Endothelial cell (in vitro differentiated cells): ENCODE data around the gene LTBR. TPM values are rescaled to one million over a fixed set of nuclear protein-coding genes. Genes with fewer than 3 reads are reported as not detected.

Experiments
- DNase-seq: peaks from one replicate; pipeline ENCODE4 v3.0.0; 2021; ENCODE audit warnings: low spot score
- H3K27ac Mint-ChIP-seq: one replicate; pipeline ENCODE4 v1.8.0; 2021; ENCODE audit warnings: mixed read lengths, inconsistent platforms; ENCODE audit not compliant: unreplicated experiment
- H3K27me3 Mint-ChIP-seq: one replicate; pipeline ENCODE4 v1.8.0; 2021; ENCODE audit warnings: mild to moderate bottlenecking, moderate library complexity, mixed read lengths, inconsistent platforms; ENCODE audit not compliant: unreplicated experiment
- H3K36me3 Mint-ChIP-seq: one replicate; pipeline ENCODE4 v1.8.0; 2021; ENCODE audit warnings: mild to moderate bottlenecking, low read depth, mixed read lengths, inconsistent platforms; ENCODE audit not compliant: unreplicated experiment
- H3K4me1 Mint-ChIP-seq: one replicate; pipeline ENCODE4 v1.8.0; 2021; ENCODE audit warnings: mild to moderate bottlenecking, mixed read lengths, inconsistent platforms; ENCODE audit not compliant: unreplicated experiment
- H3K4me3 Mint-ChIP-seq: one replicate; pipeline ENCODE4 v1.8.0; 2021; ENCODE audit warnings: mild to moderate bottlenecking, mixed read lengths, inconsistent platforms; ENCODE audit not compliant: unreplicated experiment
- H3K9me3 Mint-ChIP-seq: one replicate; pipeline ENCODE4 v1.8.0; 2021; ENCODE audit warnings: mixed read lengths, inconsistent platforms; ENCODE audit not compliant: unreplicated experiment
- total RNA-seq: library from RNA; stranded (reverse); fragmentation: NEBNext Ultra II Directional; extraction: Animal tissue kit (Norgen Biotek cat#: 25700); gene quantifications from one replicate; pipeline ENCODE4 v1.2.1, GENCODE V29; 2021; ENCODE audit not compliant: unreplicated experiment
- TF ChIP-seq, protein P1 (sequence below): fragments of 200-600 bp; sonication (generic); IDR thresholded peaks from one replicate; pipeline ENCODE4 v1.5.0; 2021; ENCODE audit warnings: antibody characterized with exemption; ENCODE audit not compliant: unreplicated experiment

LTBR gene
- total RNA-seq, 1 donor from 2014 or later = 40.3 TPM

DNA sequence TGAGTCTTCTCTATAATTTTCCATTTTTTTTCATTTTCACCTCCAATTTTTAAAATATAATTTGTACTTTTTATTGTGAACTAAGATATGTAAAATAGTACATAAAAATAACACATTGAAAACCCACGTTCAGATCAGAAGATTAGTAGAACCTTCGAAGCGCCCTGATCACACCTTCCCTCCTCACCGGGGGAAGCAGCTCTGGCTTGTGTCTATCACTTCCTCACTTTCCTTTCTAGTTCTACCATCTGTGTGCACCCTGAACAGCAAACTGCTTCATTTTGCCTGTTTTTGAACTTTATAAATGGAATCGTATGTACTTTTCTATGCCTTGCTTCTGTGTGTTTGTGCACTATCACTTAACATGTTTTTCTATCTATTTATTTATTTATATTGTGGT lies 49.0 kb downstream of the LTBR start:
- no peaks in the 10 kb centered on the region for H3K36me3 Mint-ChIP-seq
- no peaks in the 10 kb centered on the region for H3K27me3 Mint-ChIP-seq

DNA sequence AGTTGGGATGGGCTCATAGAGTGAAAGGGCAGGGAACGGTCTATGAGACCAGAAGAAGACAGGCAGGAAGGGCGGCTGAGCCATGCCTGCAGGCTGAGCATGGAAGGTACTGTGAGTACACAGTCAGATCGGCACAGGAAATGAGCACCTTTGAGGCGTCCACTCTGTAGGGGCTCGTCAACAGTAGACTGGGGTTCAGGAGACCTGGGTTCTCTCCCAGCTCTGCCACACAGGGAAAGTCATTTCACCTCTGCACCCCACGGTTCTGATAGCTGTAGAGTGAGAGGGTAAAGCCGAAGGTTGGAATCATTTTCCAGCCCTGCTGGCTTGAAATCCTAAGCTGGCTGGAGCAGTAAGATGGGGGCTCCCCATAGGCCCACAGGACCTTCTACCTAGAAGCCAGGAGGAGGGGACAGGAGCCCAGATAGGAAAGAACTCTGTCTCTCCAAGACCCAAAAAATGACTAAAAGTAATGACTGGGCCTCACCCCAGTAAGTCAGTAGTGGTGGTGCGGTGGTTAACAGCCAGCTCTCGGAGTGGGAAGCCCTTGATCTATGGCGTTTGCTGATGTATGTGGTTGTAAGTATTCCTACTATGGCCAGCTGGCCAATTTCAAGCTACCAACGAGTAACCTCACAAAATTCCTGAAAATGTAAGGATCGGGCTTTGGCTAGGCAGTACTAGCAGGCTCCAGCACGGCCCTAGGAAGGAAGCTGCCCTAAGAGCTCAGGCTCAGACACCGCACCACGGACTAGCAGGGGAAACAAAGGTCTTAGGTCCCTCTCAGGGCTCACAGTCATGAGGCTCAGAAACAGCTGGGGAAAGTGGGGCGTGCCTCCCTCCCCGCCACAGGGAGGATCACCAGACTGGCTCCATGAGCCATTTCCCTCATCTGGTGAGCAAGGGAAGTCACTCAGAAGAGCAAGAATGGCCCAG lies 50.5 kb downstream of the LTBR start:
- Mint-ChIP-seq H3K36me3 (no peaks in the 10 kb centered on the region), H3K27me3 (no peaks in the 10 kb centered on the region), H3K27ac (no peak overlapping the region), H3K4me1 (peaks cover 12% of the 10 kb centered on the region), H3K9me3 (no peaks in the 10 kb centered on the region), H3K4me3 (no peak overlapping the region)
- TF ChIP-seq, protein P1, sequence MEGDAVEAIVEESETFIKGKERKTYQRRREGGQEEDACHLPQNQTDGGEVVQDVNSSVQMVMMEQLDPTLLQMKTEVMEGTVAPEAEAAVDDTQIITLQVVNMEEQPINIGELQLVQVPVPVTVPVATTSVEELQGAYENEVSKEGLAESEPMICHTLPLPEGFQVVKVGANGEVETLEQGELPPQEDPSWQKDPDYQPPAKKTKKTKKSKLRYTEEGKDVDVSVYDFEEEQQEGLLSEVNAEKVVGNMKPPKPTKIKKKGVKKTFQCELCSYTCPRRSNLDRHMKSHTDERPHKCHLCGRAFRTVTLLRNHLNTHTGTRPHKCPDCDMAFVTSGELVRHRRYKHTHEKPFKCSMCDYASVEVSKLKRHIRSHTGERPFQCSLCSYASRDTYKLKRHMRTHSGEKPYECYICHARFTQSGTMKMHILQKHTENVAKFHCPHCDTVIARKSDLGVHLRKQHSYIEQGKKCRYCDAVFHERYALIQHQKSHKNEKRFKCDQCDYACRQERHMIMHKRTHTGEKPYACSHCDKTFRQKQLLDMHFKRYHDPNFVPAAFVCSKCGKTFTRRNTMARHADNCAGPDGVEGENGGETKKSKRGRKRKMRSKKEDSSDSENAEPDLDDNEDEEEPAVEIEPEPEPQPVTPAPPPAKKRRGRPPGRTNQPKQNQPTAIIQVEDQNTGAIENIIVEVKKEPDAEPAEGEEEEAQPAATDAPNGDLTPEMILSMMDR = no peak
- DNase-seq = no peak

More for the DNA sequence above, 49.0 kb downstream of the LTBR start:
- no peak overlapping the region for H3K27ac Mint-ChIP-seq
- H3K9me3 Mint-ChIP-seq = no peaks in the 10 kb centered on the region
- no peak overlapping the region for H3K4me3 Mint-ChIP-seq
- DNase-seq = no peak
- H3K4me1 Mint-ChIP-seq = peaks cover 12% of the 10 kb centered on the region
- TF ChIP-seq, protein P1 = no peak

DNA sequence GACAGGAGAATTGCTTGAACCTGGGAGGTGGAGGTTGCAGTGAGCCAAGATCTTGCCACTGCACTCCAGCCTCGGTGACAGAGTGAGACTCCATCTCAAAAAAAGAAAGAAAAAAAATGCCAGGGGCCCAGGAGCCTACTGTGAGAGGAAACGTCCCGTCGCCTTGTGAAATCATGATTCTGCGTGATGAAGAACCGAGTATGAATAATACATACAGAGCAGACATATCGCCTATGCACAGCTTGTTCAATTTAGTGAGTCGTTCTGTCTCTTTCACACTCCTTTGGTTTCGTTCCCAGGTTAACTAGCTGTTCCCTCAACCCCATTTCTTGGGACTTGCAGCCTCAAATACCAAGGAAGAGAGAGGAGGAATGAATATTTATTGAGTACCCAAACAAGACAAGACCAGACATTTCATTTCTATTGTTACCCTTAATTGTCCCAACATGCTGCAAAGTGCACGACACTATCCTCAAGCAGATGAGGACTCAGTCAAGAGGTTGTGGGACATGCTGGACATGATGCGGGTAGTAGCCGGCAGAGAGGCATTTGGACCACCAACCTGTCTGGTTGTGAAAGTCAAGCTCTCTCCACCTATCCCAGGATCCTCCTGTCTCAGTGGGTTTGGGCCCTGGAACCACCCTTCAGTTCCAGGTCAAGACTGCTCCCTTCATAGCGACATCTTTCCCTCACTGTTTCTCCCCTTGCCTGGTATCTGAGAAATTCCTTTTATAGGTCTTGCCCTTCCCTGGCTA lies 52.2 kb downstream of the LTBR start:
- DNase-seq = no peak
- Mint-ChIP-seq H3K4me3 (no peak overlapping the region), H3K4me1 (no peaks in the 10 kb centered on the region), H3K27ac (no peak overlapping the region), H3K9me3 (no peaks in the 10 kb centered on the region), H3K27me3 (no peaks in the 10 kb centered on the region), H3K36me3 (no peaks in the 10 kb centered on the region)
- TF ChIP-seq, protein P1 = no peak

DNA sequence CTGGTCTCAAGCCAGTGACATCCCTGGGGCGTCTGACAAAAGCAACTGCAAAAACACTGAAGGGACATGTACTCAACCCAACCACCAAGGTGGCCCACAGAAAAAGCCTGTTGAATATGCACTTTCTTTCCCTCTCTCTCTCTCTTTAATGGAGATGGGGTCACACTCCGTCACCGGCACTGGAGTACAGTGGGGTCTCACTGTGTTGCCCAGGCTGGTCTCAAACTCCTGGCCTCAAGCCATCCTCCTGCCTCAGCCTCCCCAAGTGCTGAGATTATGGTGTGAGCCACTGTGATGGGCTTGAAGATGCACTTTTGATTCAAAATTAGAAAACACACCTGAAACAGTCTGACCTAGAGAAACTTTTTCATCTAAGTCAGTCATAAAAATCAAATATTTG lies 53.6 kb downstream of the LTBR start:
- no peak for DNase-seq

More for the DNA sequence above, 53.6 kb downstream of the LTBR start:
- Mint-ChIP-seq H3K27me3 (peaks cover 2% of the 10 kb centered on the region), H3K27ac (no peak overlapping the region), H3K9me3 (no peaks in the 10 kb centered on the region), H3K4me1 (peaks cover 5% of the 10 kb centered on the region), H3K36me3 (no peaks in the 10 kb centered on the region), H3K4me3 (no peak overlapping the region)
- TF ChIP-seq, protein P1 = no peak
